Fibroblast of mammary gland (primary cell): ENCODE data around the gene OR1N2.
"Not testable (repeated sequence)": the region's sequence is repeated elsewhere in the genome, so short reads cannot be mapped to it uniquely, and the experiment has no call there.

ENCODE experiments used
- DNase-seq: peaks from one replicate; pipeline ENCODE4 v3.0.0-alpha.2; 2010; ENCODE audit warnings: low read depth
- H3K4me3 ChIP-seq: 2 replicates; pipeline ENCODE4 v1.5.1; 2011; ENCODE audit warnings: low read depth, mild to moderate bottlenecking, low read length, moderate library complexity; ENCODE audit not compliant: control insufficient read depth
- CTCF ChIP-seq: conservative IDR thresholded peaks from 2 replicates; pipeline ENCODE4 v1.5.1; 2011; ENCODE audit warnings: low read depth, low read length, inconsistent platforms; ENCODE audit not compliant: control insufficient read depth, insufficient read depth

Gene OR1N2

GRCh38 chr9:122527193-122527592, 25.7 kb upstream of the OR1N2 start, which contains the start of gene OR1N1:
Gene OR1N1 (minus strand): TSS chr9:122527293. CDS start chr9:122527293, 0 bp downstream.
- H3K4me3 ChIP-seq, result no peak within 1 kb of the TSS
- no peak for DNase-seq

DNA sequence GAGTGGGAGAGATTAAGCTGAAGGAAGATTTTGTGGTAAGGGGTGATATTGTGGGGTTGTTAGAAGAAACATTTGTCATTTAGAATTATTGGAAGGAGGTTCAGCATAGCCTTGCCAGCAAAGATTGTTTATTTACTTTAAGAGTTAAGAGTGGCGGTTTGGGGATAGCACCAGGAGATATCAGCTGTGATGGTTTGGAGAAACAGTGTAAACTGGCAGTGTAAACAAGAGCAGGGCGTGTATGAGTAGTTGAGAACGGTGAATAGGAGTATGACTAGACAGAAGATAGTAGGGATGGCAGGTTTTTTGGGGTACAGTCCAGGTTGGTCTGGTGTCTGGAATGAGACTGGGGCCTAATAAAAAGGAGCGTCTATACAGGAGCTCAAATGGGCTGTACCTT, 21.8 kb upstream of the OR1N2 start:
- not testable (repeated sequence) for H3K4me3 ChIP-seq, DNase-seq

More at GRCh38 chr9:122527193-122527592, 25.7 kb upstream of the OR1N2 start, which contains the start of gene OR1N1:
- no peak for TF ChIP-seq CTCF

GRCh38 chr9:122536134-122536533, 16.8 kb upstream of the OR1N2 start:
- DNase-seq, result peak; percentile 4
- TF ChIP-seq CTCF, result no peak
- H3K4me3 ChIP-seq, result no peak overlapping the region

- DNase-seq, H3K4me3 ChIP-seq: not testable (repeated sequence)
These were observed 15.8 kb upstream of the OR1N2 start for GRCh38 chr9:122537066-122537465.

DNA sequence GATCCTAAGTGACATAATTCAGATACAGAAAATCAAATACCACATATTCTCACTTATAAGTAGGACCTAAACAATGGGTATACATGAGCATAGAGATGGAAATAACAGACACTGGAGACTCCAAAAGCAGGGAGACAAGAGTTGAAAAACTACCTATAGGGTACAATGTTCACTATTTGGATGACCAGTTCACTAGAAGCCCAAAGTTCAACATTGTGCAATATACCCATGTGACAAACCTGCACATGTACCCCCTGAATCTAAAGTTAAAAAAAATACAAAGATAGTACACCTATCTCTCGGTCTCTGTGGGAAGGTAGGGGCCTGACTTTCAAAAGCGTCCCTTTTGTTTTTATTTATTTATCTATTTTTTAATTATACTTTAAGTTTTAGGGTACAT, 14.2 kb upstream of the OR1N2 start:
- no peak overlapping the region for H3K4me3 ChIP-seq
- TF ChIP-seq CTCF, result no peak
- no peak for DNase-seq

DNA sequence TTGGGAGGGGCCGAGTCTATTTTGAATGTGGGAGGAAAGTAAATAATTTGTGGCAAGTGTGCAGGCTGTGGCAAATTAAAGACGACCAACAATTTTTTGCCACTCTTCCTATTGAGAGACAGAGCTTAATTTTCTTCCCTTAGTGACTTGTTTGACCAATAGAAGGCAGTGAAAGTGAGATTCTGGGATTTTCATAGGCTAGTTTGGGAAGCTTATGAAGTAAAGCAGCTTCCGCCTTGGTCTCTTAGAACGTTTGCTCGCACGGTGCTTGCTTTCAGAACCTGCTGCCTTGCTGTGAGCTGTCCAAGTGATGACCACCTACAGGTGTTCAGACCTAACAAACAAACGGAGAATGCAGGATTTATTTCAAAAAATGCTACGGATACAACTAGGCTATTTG, 6.7 kb upstream of the OR1N2 start:
- no peak for DNase-seq
- TF ChIP-seq CTCF, result no peak
- no peak overlapping the region for H3K4me3 ChIP-seq

- no peak for TF ChIP-seq CTCF
- H3K4me3 ChIP-seq, result no peak overlapping the region
- DNase-seq, result no peak
These were observed 1.5 kb upstream of the OR1N2 start for GRCh38 chr9:122551371-122551770.

GRCh38 chr9:122561446-122561845, 8.5 kb downstream of the OR1N2 start:
- no peak overlapping the region for H3K4me3 ChIP-seq
- TF ChIP-seq CTCF, result no peak
- DNase-seq, result no peak
